ENCODE results near the gene POLR1A. TPM values are rescaled to one million over a fixed set of nuclear protein-coding genes. Genes with fewer than 3 reads are reported as not detected.

POLR1A gene
- total RNA-seq, 2 experiments from 2014 or later = 34.5 to 36.6 TPM

DNA sequence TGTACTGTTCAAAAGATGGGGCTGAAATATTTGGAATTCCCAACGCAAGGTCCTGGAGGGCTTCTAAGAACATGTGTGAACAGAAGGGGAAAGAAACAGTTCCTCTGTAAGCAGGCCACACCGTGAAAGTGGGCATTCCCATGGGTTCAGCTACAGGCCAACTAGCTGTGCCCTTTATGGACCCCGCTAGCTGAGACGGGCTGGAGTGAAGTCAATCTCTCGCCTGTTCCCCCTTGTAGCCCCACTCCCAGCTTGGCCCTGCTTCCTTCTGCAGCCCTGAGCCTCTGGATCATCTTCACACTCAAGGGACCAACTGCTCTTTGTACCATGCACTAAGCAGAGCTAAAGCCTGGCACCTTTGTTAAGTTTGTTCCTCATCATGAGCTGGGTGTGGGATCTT lies 55.4 kb downstream of the POLR1A start:
- H3K4me1 Mint-ChIP-seq = no peaks in the 10 kb centered on the region
- peaks cover 41% of the 10 kb centered on the region for H3K36me3 Mint-ChIP-seq (ENCODE audit: low read depth)
- H3K27ac Mint-ChIP-seq = no peak overlapping the region
- DNase-seq = no peak
- H3K9me3 Mint-ChIP-seq = no peaks in the 10 kb centered on the region
- H3K4me3 Mint-ChIP-seq = no peak overlapping the region
- ChIA-PET CTCF (interaction anchor here (0.8 to 1.9 kb wide), 4 partner anchors 9 to 68 kb away, joined by 3 to 7 read pairs (median 4); no protein-coding TSS in a partner anchor), POLR2A (no interaction called here)
- H3K27me3 Mint-ChIP-seq = no peaks in the 10 kb centered on the region

- Mint-ChIP-seq H3K4me3 (no peak overlapping the region), H3K27ac (no peak overlapping the region), H3K9me3 (no peaks in the 10 kb centered on the region), H3K27me3 (no peaks in the 10 kb centered on the region), H3K4me1 (no peaks in the 10 kb centered on the region), H3K36me3 (ENCODE audit: low read depth) (peaks cover 47% of the 10 kb centered on the region)
- ChIA-PET POLR2A (no interaction called here), CTCF (interaction anchor here (0.6 to 1.9 kb wide), 4 partner anchors 10 to 370 kb away, joined by 3 to 7 read pairs (median 3); no protein-coding TSS in a partner anchor)
- no peak for DNase-seq
Measured at GRCh38 chr2:86049529-86049928, 56.2 kb downstream of the POLR1A start.

- DNase-seq = no peak
- Mint-ChIP-seq H3K36me3 (ENCODE audit: low read depth) (peaks cover 43% of the 10 kb centered on the region), H3K27ac (peak overlapping the region; percentile 17), H3K4me1 (no peaks in the 10 kb centered on the region), H3K4me3 (no peak overlapping the region), H3K27me3 (no peaks in the 10 kb centered on the region), H3K9me3 (no peaks in the 10 kb centered on the region)
- POLR2A ChIA-PET = no interaction called here
- CTCF ChIA-PET = interaction anchor here (1.0 kb wide), 1 partner anchor 22 kb away, joined by 3 read pairs; no protein-coding TSS in a partner anchor
Measured at GRCh38 chr2:86048888-86049287, 56.8 kb downstream of the POLR1A start.

GRCh38 chr2:86048383-86048701 lies 57.3 kb downstream of the POLR1A start:
- DNase-seq = no peak
- POLR2A ChIA-PET = no interaction called here
- CTCF ChIA-PET = no interaction called here
- Mint-ChIP-seq H3K4me3 (no peak overlapping the region), H3K9me3 (no peaks in the 10 kb centered on the region), H3K36me3 (ENCODE audit: low read depth) (peaks cover 45% of the 10 kb centered on the region), H3K27ac (peak overlapping the region; percentile 50), H3K4me1 (no peaks in the 10 kb centered on the region), H3K27me3 (no peaks in the 10 kb centered on the region)

DNA sequence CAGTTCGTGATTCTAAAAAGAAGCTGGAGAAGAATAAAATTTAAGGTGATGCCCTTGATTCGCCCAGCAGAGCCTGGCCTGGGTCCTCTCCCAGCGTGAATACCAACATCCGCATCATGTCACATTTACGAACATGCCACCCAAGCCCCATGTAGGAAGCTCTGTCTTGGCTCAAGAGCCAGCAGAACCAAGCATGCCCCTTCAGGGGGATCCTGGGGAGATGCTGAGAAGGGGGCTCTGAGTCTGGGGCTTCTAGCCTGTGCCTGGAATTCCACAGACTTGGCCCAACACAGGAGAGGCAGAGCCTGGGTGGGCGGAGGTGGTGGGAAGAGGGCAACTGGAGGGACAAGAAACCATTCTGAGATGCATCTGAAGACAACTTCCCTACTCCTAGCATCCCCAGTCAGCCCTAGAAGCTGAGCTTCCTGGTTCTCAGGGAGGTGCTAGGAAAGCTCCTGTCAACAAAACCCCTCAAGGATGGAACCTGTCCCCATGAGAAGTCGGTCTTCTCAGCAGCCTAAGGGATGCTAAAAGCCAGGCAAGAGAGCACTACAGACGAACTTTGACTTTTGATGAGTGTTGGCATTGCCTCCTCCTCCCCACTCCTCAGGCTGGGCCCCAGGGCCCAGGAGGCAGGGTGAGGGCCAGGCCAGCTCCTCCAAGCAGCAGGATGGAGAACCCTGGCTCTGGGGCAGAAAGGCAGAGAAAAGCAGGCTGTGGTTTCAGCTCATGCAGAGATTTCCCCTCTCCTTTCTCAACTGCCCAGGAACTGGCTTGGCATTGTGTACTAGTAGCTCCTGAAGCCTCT lies 57.9 kb downstream of the POLR1A start:
- no peak overlapping the region for H3K4me3 Mint-ChIP-seq
- no peaks in the 10 kb centered on the region for H3K9me3 Mint-ChIP-seq
- ChIA-PET CTCF (interaction anchor here (0.5 kb wide), 1 partner anchor 359 kb away, joined by 3 read pairs; no protein-coding TSS in a partner anchor), POLR2A (no interaction called here)
- H3K4me1 Mint-ChIP-seq = peaks cover 3% of the 10 kb centered on the region
- H3K27me3 Mint-ChIP-seq = no peaks in the 10 kb centered on the region
- peaks cover 48% of the 10 kb centered on the region for H3K36me3 Mint-ChIP-seq (ENCODE audit: low read depth)
- H3K27ac Mint-ChIP-seq = peak overlapping the region; percentile 36
- DNase-seq = no peak

DNA sequence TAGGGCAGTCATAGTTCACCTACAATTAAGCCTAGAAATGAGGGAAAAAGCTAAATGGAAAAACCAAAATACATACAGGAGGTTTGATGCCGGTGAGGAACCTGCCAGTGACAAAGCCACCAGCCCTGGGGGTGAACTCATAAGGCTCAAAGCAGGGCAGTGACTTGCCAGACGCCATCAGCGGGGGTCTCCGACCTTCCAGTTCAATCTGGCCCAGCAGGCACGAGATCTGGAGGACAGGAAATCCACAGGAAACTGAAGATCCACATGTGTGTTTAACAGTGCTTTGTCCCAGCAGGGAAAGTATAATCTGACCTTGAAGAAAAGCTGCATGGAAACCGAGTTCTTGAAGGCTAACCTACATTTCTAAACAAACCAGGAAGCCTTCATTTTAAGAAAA lies 60.1 kb downstream of the POLR1A start:
- Mint-ChIP-seq H3K27me3 (no peaks in the 10 kb centered on the region), H3K9me3 (no peaks in the 10 kb centered on the region), H3K36me3 (ENCODE audit: low read depth) (peaks cover 57% of the 10 kb centered on the region), H3K4me1 (peaks cover 22% of the 10 kb centered on the region), H3K4me3 (no peak overlapping the region), H3K27ac (peak overlapping the region; percentile 64)
- ChIA-PET CTCF (interaction anchor here (0.9 to 1.1 kb wide), 3 partner anchors 9 to 85 kb away, joined by 3 to 4 read pairs (median 3); no protein-coding TSS in a partner anchor), POLR2A (no interaction called here)
- DNase-seq = no peak

GRCh38 chr2:86044614-86045013 lies 61.1 kb downstream of the POLR1A start:
- Mint-ChIP-seq H3K4me3 (no peak overlapping the region), H3K9me3 (no peaks in the 10 kb centered on the region), H3K27me3 (no peaks in the 10 kb centered on the region), H3K27ac (peak overlapping the region; percentile 64), H3K4me1 (peaks cover 31% of the 10 kb centered on the region), H3K36me3 (ENCODE audit: low read depth) (peaks cover 64% of the 10 kb centered on the region)
- DNase-seq = no peak
- ChIA-PET POLR2A (no interaction called here), CTCF (interaction anchor here (0.8 to 1.5 kb wide), 5 partner anchors 10 to 34 kb away, joined by 3 to 4 read pairs (median 3); no protein-coding TSS in a partner anchor)

DNA sequence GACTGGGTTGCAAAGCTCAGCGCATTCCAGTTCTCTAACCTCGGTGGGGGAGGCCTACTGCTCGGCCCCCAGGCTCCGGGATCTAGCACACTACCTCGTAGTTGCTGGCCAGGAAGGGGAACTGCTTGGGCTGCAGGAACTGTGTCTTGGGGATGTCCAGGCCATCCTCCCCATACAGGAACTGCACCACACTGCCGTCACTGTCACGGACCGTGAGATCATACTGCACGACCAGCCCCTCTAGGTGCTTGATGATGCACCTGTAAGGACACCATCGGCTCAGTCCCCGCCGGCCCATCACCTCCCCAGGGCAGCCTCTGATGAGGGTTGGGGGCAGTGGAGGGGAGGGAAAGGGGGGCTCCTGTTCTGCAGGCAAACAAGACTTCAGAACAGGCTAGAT lies 61.6 kb downstream of the POLR1A start:
- POLR2A ChIA-PET = no interaction called here
- no peak for DNase-seq

GRCh38 chr2:86042256-86043168 lies 63.2 kb downstream of the POLR1A start:
- CTCF ChIA-PET = interaction anchor here (0.6 to 1.9 kb wide), 8 partner anchors 8 to 426 kb away, joined by 3 to 5 read pairs (median 4); no protein-coding TSS in a partner anchor
- H3K36me3 Mint-ChIP-seq (ENCODE audit: low read depth) = peaks cover 58% of the 10 kb centered on the region

More for the DNA sequence above, 61.6 kb downstream of the POLR1A start:
- no peak overlapping the region for H3K27ac Mint-ChIP-seq
- H3K36me3 Mint-ChIP-seq (ENCODE audit: low read depth) = peaks cover 60% of the 10 kb centered on the region
- no peak overlapping the region for H3K4me3 Mint-ChIP-seq
- peaks cover 37% of the 10 kb centered on the region for H3K4me1 Mint-ChIP-seq
- H3K9me3 Mint-ChIP-seq = no peaks in the 10 kb centered on the region
- CTCF ChIA-PET = interaction anchor here (0.9 to 1.8 kb wide), 5 partner anchors 9 to 155 kb away, joined by 3 to 4 read pairs (median 3); no protein-coding TSS in a partner anchor
- no peaks in the 10 kb centered on the region for H3K27me3 Mint-ChIP-seq

DNA sequence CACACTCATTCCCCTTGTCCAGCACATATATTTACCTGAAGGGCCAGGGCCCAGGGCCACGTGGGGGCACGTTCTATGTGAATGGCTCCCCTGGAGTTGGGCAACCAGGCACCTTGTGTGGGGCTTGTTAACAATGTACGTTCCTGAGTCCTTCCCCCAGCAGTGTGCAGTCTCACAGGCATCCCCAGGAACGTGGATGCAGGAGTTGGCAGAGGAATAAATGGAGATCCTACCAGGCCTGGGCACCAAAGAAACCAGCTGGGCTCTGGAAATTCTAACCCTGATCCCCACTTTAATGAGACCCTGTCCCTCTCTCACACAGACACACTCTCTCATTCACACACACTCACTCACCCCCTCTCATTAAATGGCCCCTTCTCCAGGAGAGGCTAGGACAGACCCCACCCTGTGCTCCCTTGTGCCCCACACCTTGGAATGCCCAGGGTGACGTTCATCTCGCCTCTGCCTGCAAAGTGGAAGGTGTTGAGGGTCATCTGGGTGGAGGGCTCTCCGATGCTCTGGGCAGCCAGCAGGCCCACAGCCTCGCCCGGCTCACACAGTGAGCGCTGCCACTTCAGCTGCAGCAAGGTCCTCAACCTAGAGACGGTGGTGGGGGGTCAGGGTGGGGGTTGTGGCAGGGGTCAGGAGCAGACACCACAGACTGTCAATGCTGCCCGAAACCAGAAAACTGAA lies 65.6 kb downstream of the POLR1A start:
- Mint-ChIP-seq H3K36me3 (ENCODE audit: low read depth) (peaks cover 57% of the 10 kb centered on the region), H3K27ac (peak overlapping the region; percentile 99), H3K4me3 (no peak overlapping the region), H3K27me3 (no peaks in the 10 kb centered on the region), H3K9me3 (no peaks in the 10 kb centered on the region), H3K4me1 (peaks cover 76% of the 10 kb centered on the region)
- ChIA-PET POLR2A (no interaction called here), CTCF (interaction anchor here (0.5 to 1.9 kb wide), 4 partner anchors 10 to 178 kb away, joined by 3 to 4 read pairs (median 3); no protein-coding TSS in a partner anchor)
- DNase-seq = no peak

More at GRCh38 chr2:86042256-86043168, 63.2 kb downstream of the POLR1A start:
- Mint-ChIP-seq H3K4me3 (no peak overlapping the region), H3K4me1 (peaks cover 52% of the 10 kb centered on the region), H3K9me3 (no peaks in the 10 kb centered on the region), H3K27ac (peak overlapping the region; percentile 74), H3K27me3 (no peaks in the 10 kb centered on the region)
- POLR2A ChIA-PET = interaction anchor here (0.6 kb wide), 1 partner anchor 399 kb away, joined by 3 read pairs; no protein-coding TSS in a partner anchor
- no peak for DNase-seq

- peaks cover 82% of the 10 kb centered on the region for H3K4me1 Mint-ChIP-seq
- H3K27ac Mint-ChIP-seq = peak overlapping the region; percentile 99
- H3K27me3 Mint-ChIP-seq = no peaks in the 10 kb centered on the region
- ChIA-PET CTCF (interaction anchor here (0.6 to 1.2 kb wide), 6 partner anchors 11 to 389 kb away, joined by 3 to 4 read pairs (median 3); no protein-coding TSS in a partner anchor), POLR2A (no interaction called here)
- no peak overlapping the region for H3K4me3 Mint-ChIP-seq
- no peaks in the 10 kb centered on the region for H3K9me3 Mint-ChIP-seq
- no peak for DNase-seq
- peaks cover 54% of the 10 kb centered on the region for H3K36me3 Mint-ChIP-seq (ENCODE audit: low read depth)
Measured at GRCh38 chr2:86039178-86039962, 66.3 kb downstream of the POLR1A start.
